Liver (tissue), 3 donors: ENCODE measurements around the gene KIF1A.

Source experiments
- GABPA ChIP-seq, 2 donors: IDR thresholded peaks in 1 of 2; conservative IDR thresholded peaks in 1 of 2; 2 replicates each; pipeline ENCODE4 v1.6.1; 2016; ENCODE audit warnings: antibody characterized with exemption in 2 of 2, mild to moderate bottlenecking in 1 of 2, moderate library complexity in 1 of 2
- RAD21 ChIP-seq, 2 donors: IDR thresholded peaks; 2 replicates each; pipeline ENCODE4 v1.6.1; 2016; ENCODE audit warnings: antibody characterized with exemption in 2 of 2, mild to moderate bottlenecking in 2 of 2
- REST ChIP-seq: IDR thresholded peaks from 2 replicates; pipeline ENCODE4 v1.6.1; 2016; ENCODE audit warnings: antibody characterized with exemption, mild to moderate bottlenecking
- RXRA ChIP-seq, 2 donors: IDR thresholded peaks; 2 replicates each; pipeline ENCODE4 v1.6.1; 2017 to 2018; ENCODE audit warnings: antibody characterized with exemption in 2 of 2, mild to moderate bottlenecking in 1 of 2
- TF ChIP-seq, protein P1 (sequence below): IDR thresholded peaks from 2 replicates; pipeline ENCODE4 v1.6.1; 2016; ENCODE audit warnings: antibody characterized with exemption
- TF ChIP-seq, protein P2 (sequence below): fragments of 150-350 bp; IDR thresholded peaks from 2 replicates; pipeline ENCODE4 v1.5.1; 2017; ENCODE audit warnings: improper control_type of control experiment, low read depth, low read length; ENCODE audit not compliant: missing input control
- donor health status: healthy.
- donor health status: healthy.

GRCh38 chr2:240701736-240702639, 118.0 kb downstream of the KIF1A start:
- TF ChIP-seq, protein P1, sequence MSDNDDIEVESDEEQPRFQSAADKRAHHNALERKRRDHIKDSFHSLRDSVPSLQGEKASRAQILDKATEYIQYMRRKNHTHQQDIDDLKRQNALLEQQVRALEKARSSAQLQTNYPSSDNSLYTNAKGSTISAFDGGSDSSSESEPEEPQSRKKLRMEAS = no peak
- TF ChIP-seq, protein P2, sequence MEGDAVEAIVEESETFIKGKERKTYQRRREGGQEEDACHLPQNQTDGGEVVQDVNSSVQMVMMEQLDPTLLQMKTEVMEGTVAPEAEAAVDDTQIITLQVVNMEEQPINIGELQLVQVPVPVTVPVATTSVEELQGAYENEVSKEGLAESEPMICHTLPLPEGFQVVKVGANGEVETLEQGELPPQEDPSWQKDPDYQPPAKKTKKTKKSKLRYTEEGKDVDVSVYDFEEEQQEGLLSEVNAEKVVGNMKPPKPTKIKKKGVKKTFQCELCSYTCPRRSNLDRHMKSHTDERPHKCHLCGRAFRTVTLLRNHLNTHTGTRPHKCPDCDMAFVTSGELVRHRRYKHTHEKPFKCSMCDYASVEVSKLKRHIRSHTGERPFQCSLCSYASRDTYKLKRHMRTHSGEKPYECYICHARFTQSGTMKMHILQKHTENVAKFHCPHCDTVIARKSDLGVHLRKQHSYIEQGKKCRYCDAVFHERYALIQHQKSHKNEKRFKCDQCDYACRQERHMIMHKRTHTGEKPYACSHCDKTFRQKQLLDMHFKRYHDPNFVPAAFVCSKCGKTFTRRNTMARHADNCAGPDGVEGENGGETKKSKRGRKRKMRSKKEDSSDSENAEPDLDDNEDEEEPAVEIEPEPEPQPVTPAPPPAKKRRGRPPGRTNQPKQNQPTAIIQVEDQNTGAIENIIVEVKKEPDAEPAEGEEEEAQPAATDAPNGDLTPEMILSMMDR = no peak
- no peak for TF ChIP-seq RXRA (IDR thresholded peaks at IDR 0.05)
- no peak for TF ChIP-seq REST
- no peak for TF ChIP-seq RAD21 (IDR thresholded peaks at IDR 0.05)
- TF ChIP-seq GABPA (IDR thresholded peaks at IDR 0.05 in 1 of 2, conservative IDR thresholded peaks at IDR 0.05 in 1 of 2) = no peak
